Ishikawa (cell line): ENCODE data around the gene AGXT.
A peak's percentile ranks its signal among the peaks of the same experiment; 100 is the strongest.

ENCODE experiments used
- CEBPB ChIP-seq: IDR thresholded peaks from 2 replicates; pipeline ENCODE4 v1.6.1; 2012
- CREB1 ChIP-seq: IDR thresholded peaks from 2 replicates; pipeline ENCODE4 v1.6.1; 2012; ENCODE audit warnings: low read depth
- EGR1 ChIP-seq: IDR thresholded peaks from 2 replicates; pipeline ENCODE4 v1.6.1; 2012
- EP300 ChIP-seq: IDR thresholded peaks from 2 replicates; pipeline ENCODE4 v1.6.1; 2012; ENCODE audit warnings: borderline replicate concordance
- FOXM1 ChIP-seq: IDR thresholded peaks from 2 replicates; pipeline ENCODE4 v1.6.1; 2012; ENCODE audit warnings: low read depth, borderline replicate concordance
- MAX ChIP-seq: IDR thresholded peaks from 2 replicates; pipeline ENCODE4 v1.6.1; 2012
- NFIC ChIP-seq: IDR thresholded peaks from 2 replicates; pipeline ENCODE4 v1.6.1; 2012
- RAD21 ChIP-seq: IDR thresholded peaks from 2 replicates; pipeline ENCODE4 v1.6.1; 2012; ENCODE audit warnings: low read depth
- TAF1 ChIP-seq: IDR thresholded peaks from 2 replicates; pipeline ENCODE4 v1.6.1; 2012; ENCODE audit warnings: low read depth, mild to moderate bottlenecking
- TCF12 ChIP-seq: IDR thresholded peaks from 2 replicates; pipeline ENCODE4 v1.6.1; 2012; ENCODE audit warnings: low read depth
- TEAD4 ChIP-seq: IDR thresholded peaks from 2 replicates; pipeline ENCODE4 v1.6.1; 2012
- YY1 ChIP-seq: IDR thresholded peaks from 2 replicates; pipeline ENCODE4 v1.6.1; 2012; ENCODE audit warnings: low read depth
- ZBTB7A ChIP-seq: IDR thresholded peaks from 2 replicates; pipeline ENCODE4 v1.6.1; 2012; ENCODE audit warnings: low read depth
- TF ChIP-seq, protein P1 (sequence below): IDR thresholded peaks from 2 replicates; pipeline ENCODE4 v1.6.1; 2012; ENCODE audit warnings: low read depth, mild to moderate bottlenecking
- TF ChIP-seq, protein P2 (sequence below): IDR thresholded peaks from 2 replicates; pipeline ENCODE4 v1.6.1; 2012

AGXT gene

DNA sequence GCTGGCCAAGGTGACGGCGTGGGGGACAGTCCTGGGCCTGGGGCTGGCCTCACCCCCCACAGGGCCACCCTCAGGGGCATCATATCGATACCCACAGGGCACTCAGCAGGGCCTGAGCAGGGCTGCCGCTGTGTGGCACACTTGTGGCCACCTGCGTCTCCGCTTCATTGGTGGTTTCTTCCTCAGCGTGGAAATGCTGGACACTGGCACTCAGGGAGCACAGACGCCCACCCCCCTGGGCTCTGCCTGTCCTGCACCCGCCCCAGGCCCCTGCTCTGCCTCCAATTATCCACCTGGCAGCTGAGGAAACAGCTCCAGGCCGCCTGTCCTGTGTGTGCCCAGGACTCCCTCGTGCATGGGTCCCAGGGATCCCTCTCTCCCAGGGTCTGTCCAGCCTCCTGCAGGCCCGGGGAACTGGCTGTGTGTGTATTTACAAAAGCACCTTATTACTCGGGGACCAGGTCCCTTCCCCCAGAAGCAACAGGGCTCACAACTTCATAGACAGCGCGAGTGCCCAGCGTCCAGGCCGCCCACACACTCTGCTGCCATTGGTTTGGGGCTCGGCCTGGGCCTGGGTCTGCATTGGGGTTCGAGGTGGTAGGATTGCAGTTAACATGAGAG lies 50.6 kb downstream of the AGXT start:
- TF ChIP-seq YY1 (no peak), FOXM1 (no peak), EGR1 (0 out of 2 replicates have a peak, but pooled peaks have one; percentile 17), RAD21 (no peak), CREB1 (no peak), EP300 (no peak), NFIC (no peak)
- TF ChIP-seq, protein P1, sequence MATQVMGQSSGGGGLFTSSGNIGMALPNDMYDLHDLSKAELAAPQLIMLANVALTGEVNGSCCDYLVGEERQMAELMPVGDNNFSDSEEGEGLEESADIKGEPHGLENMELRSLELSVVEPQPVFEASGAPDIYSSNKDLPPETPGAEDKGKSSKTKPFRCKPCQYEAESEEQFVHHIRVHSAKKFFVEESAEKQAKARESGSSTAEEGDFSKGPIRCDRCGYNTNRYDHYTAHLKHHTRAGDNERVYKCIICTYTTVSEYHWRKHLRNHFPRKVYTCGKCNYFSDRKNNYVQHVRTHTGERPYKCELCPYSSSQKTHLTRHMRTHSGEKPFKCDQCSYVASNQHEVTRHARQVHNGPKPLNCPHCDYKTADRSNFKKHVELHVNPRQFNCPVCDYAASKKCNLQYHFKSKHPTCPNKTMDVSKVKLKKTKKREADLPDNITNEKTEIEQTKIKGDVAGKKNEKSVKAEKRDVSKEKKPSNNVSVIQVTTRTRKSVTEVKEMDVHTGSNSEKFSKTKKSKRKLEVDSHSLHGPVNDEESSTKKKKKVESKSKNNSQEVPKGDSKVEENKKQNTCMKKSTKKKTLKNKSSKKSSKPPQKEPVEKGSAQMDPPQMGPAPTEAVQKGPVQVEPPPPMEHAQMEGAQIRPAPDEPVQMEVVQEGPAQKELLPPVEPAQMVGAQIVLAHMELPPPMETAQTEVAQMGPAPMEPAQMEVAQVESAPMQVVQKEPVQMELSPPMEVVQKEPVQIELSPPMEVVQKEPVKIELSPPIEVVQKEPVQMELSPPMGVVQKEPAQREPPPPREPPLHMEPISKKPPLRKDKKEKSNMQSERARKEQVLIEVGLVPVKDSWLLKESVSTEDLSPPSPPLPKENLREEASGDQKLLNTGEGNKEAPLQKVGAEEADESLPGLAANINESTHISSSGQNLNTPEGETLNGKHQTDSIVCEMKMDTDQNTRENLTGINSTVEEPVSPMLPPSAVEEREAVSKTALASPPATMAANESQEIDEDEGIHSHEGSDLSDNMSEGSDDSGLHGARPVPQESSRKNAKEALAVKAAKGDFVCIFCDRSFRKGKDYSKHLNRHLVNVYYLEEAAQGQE: no peak

GRCh38 chr2:240919786-240920782 lies 51.5 kb downstream of the AGXT start:
- TF ChIP-seq ZBTB7A: peak; percentile 27; the same call in 1 of the 2 replicates
- TF ChIP-seq TAF1: no peak
- TF ChIP-seq, protein P1: no peak
- no peak for TF ChIP-seq CREB1
- no peak for TF ChIP-seq TCF12
- TF ChIP-seq RAD21: no peak
- no peak for TF ChIP-seq EP300
- no peak for TF ChIP-seq CEBPB

DNA sequence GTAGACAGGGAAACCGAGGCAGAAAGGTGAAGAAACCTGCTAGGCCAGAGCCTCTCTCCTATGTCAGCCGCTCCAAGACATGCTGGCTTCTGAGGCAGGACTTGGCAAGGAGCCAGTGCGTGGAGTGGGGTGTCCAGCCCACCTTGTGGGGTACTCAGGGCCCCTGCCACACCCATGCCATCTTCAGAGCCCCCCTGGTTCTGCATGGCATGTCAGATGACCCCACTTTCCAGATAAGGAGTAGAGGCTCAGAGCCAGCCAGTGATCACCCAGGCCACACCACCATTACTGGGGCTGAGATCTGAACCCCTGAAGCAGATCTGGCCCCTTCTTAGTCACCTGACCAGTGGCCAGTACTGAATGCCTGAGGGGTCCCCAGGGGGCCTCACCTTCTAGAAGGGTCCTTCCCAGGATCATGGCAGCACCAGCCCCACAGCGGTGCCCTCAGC lies 52.2 kb downstream of the AGXT start:
- TF ChIP-seq FOXM1 (no peak), NFIC (peak; percentile 66)

DNA sequence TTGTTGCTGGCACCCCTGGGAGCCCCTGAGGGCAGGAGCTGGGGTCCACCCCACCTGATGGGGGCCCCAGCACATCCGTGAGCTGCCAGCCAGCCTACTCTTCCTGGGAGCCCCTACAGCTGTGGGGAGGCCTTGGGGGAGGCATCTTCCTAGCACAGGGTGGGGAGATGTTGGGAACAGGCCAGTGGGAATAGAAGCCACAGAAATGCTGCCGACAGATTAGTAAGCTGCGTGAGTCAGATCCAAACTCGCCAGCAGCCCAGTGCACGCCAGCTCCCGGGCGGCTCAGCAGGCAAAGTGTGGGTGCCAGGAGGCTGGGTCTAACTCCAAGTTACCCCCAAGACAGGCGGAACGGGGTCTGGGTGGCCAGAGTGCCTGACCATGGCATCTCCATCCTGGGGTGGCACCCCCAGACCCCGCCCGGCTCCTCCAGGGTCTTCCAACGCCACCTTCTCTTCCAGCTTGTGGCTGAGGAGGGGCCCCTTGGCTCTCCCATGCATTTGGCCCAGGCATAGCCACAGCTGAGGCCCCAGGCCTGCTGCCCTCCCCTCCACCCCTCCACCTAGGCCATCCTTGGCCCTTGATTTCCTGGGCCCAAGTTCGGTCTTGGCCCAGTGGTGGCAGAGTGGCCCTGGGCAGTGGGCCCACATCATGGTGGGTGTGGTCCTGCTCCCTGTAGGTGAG lies 52.8 kb downstream of the AGXT start:
- TF ChIP-seq TAF1 (no peak), CEBPB (no peak), EP300 (peak; percentile 73; the same call in 1 of the 2 replicates), CREB1 (no peak), EGR1 (no peak), MAX (no peak), RAD21 (no peak), NFIC (peak; percentile 78), TCF12 (peak; percentile 71), YY1 (no peak), TEAD4 (peak; percentile 10; the same call in 1 of the 2 replicates), ZBTB7A (no peak; the same call in none of the 2 replicates), FOXM1 (no peak)
- TF ChIP-seq, protein P1: no peak
- TF ChIP-seq, protein P2, sequence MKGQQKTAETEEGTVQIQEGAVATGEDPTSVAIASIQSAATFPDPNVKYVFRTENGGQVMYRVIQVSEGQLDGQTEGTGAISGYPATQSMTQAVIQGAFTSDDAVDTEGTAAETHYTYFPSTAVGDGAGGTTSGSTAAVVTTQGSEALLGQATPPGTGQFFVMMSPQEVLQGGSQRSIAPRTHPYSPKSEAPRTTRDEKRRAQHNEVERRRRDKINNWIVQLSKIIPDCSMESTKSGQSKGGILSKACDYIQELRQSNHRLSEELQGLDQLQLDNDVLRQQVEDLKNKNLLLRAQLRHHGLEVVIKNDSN: no peak
